ENCODE measurements around the gene ZDHHC22.

DNA sequence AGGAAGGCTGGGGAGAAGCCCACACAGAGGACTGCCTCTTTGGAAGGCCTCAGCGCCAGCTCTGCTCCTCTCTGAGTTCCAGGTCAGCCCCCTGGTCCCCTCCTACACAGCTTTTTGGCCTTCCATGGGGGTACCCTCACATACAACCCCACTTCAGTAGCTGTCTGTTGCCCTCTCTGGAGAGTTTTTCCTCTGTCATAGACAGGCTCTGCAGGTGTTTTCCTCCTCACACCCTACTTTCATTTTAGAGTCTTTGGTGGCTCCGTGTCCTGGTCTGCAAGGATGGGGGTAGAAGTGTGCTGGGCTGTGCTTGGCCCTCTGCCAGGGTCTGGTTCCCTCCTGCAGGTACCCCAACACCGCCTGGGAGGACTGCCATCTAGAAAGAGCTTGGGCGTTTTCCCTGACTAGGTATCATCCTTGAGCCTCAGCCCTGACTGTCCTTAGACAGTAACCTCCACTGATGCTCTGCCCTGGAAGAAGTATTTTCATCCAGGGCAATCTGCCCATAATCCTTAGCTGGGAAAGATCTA, 15.1 kb downstream of the ZDHHC22 start:
- TF ChIP-seq, protein P1, sequence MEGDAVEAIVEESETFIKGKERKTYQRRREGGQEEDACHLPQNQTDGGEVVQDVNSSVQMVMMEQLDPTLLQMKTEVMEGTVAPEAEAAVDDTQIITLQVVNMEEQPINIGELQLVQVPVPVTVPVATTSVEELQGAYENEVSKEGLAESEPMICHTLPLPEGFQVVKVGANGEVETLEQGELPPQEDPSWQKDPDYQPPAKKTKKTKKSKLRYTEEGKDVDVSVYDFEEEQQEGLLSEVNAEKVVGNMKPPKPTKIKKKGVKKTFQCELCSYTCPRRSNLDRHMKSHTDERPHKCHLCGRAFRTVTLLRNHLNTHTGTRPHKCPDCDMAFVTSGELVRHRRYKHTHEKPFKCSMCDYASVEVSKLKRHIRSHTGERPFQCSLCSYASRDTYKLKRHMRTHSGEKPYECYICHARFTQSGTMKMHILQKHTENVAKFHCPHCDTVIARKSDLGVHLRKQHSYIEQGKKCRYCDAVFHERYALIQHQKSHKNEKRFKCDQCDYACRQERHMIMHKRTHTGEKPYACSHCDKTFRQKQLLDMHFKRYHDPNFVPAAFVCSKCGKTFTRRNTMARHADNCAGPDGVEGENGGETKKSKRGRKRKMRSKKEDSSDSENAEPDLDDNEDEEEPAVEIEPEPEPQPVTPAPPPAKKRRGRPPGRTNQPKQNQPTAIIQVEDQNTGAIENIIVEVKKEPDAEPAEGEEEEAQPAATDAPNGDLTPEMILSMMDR (IDR thresholded peaks at IDR 0.05) = no peak
- TF ChIP-seq ZFX (IDR thresholded peaks at IDR 0.05; ENCODE audit: borderline replicate concordance) = no peak

All from 22Rv1 (cell line).